Smooth muscle cell (in vitro differentiated cells): ENCODE measurements around the gene MVB12B. TPM values are rescaled to one million over a fixed set of nuclear protein-coding genes. Genes with fewer than 3 reads are reported as not detected.

ENCODE experiments used
- DNase-seq: peaks from one replicate; lab custom pipeline; 2025; ENCODE audit not compliant: unreplicated experiment; lab: John Stamatoyannopoulos, UW
- H2AFZ ChIP-seq: fragments of 200-600 bp; sonication (generic); 2 replicates; pipeline ENCODE4 v1.6.0; 2016; ENCODE audit warnings: antibody characterized with exemption, low read depth, mild to moderate bottlenecking
- H3F3A ChIP-seq: fragments of 200-600 bp; sonication (generic); 2 replicates; pipeline ENCODE4 v1.6.0; 2017; ENCODE audit warnings: antibody characterized with exemption, low read depth
- H3K27ac ChIP-seq: fragments of 200-600 bp; sonication (generic); 2 replicates; pipeline ENCODE4 v1.5.1; 2016; ENCODE audit warnings: low read depth, mild to moderate bottlenecking
- H3K27me3 ChIP-seq: fragments of 200-600 bp; sonication (generic); 2 replicates; pipeline ENCODE4 v1.6.1; 2016; ENCODE audit warnings: low read depth, mild to moderate bottlenecking
- H3K36me3 ChIP-seq: fragments of 200-600 bp; sonication (generic); 2 replicates; pipeline ENCODE4 v1.5.1; 2016; ENCODE audit warnings: low read depth
- H3K4me1 ChIP-seq: fragments of 200-600 bp; sonication (generic); 2 replicates; pipeline ENCODE4 v1.5.1; 2016; ENCODE audit warnings: low read depth
- H3K4me2 ChIP-seq: fragments of 200-600 bp; sonication (generic); 2 replicates; pipeline ENCODE4 v1.6.0; 2016; ENCODE audit warnings: mild to moderate bottlenecking
- H3K4me3 ChIP-seq: fragments of 200-600 bp; sonication (generic); 2 replicates; pipeline ENCODE4 v1.5.1; 2016; ENCODE audit warnings: mild to moderate bottlenecking
- H3K79me2 ChIP-seq: fragments of 200-600 bp; sonication (generic); 2 replicates; pipeline ENCODE4 v1.6.0; 2016; ENCODE audit warnings: low read depth, mild to moderate bottlenecking
- H3K9ac ChIP-seq: fragments of 200-600 bp; sonication (generic); 2 replicates; pipeline ENCODE4 v1.6.0; 2016; ENCODE audit warnings: low read depth
- H3K9me3 ChIP-seq: fragments of 200-600 bp; sonication (generic); replicated peaks from 2 replicates; pipeline ENCODE4 v1.5.1; 2016; ENCODE audit warnings: low read depth
- H4K20me1 ChIP-seq: fragments of 200-600 bp; sonication (generic); 2 replicates; pipeline ENCODE4 v1.6.0; 2016; ENCODE audit warnings: low read depth
- CTCF ChIP-seq: fragments of 200-600 bp; sonication (generic); IDR thresholded peaks from 2 replicates; pipeline ENCODE4 v1.5.1; 2017; ENCODE audit warnings: borderline replicate concordance, mild to moderate bottlenecking, antibody characterized with exemption; ENCODE audit not compliant: insufficient read depth, poor library complexity, severe bottlenecking
- WGBS: methylation state at CpG from one replicate; pipeline ENCODE4 v1.1.7; 2016; ENCODE audit warnings: low lambda C conversion rate; 5-methylcytosine and 5-hydroxymethylcytosine counted together
- polyA plus RNA-seq: library from polyadenylated mRNA; unstranded; fragments of >200 nt; fragmentation: Nextera tagmentation; extraction: Ambion mirVana; gene quantifications from 2 replicates; pipeline ENCODE4 v1.2.1, GENCODE V29; 2016
- total RNA-seq: library from RNA; depleted of rRNA; stranded (reverse); fragments of >200 nt; gene quantifications from 2 replicates; pipeline ENCODE4 v1.2.3, GENCODE V29; 2014

MVB12B gene
- total and polyA plus RNA-seq, 2 experiments from 2014 or later: 4.3 to 5.4 TPM

- Histone ChIP-seq H3K9me3 (no peaks in the 10 kb centered on the region), H3K36me3 (no peaks in the 10 kb centered on the region), H3F3A (peaks cover 4% of the 10 kb centered on the region), H3K4me1 (no peaks in the 10 kb centered on the region), H3K27me3 (no peaks in the 10 kb centered on the region), H3K4me2 (no peak overlapping the region), H3K4me3 (no peak overlapping the region), H3K27ac (no peak overlapping the region), H3K9ac (no peak overlapping the region), H3K79me2 (no peaks in the 10 kb centered on the region), H4K20me1 (no peaks in the 10 kb centered on the region), H2AFZ (no peak overlapping the region)
- DNase-seq: no peak
- no peak for TF ChIP-seq CTCF
- WGBS: 95% methylated on average over 6 of the region's 6 CpGs
Observed at GRCh38 chr9:126306071-126306647, 20.5 kb upstream of the MVB12B start.

GRCh38 chr9:126307322-126308061 lies 19.1 kb upstream of the MVB12B start:
- H2AFZ ChIP-seq: peak overlapping the region; percentile 63

GRCh38 chr9:126309427-126310189 lies 17.0 kb upstream of the MVB12B start:
- Histone ChIP-seq H3K36me3 (no peaks in the 10 kb centered on the region), H3F3A (peaks cover 4% of the 10 kb centered on the region), H3K4me2 (no peak overlapping the region), H3K27me3 (no peaks in the 10 kb centered on the region), H4K20me1 (no peaks in the 10 kb centered on the region), H3K79me2 (no peaks in the 10 kb centered on the region), H3K4me1 (no peaks in the 10 kb centered on the region), H3K4me3 (no peak overlapping the region), H3K9me3 (no peaks in the 10 kb centered on the region), H3K27ac (no peak overlapping the region), H2AFZ (no peak overlapping the region), H3K9ac (no peak overlapping the region)
- 78% methylated on average over 8 of the region's 8 CpGs for WGBS
- no peak for TF ChIP-seq CTCF
- no peak for DNase-seq

More at GRCh38 chr9:126307322-126308061, 19.1 kb upstream of the MVB12B start:
- DNase-seq: no peak
- H3F3A ChIP-seq: peaks cover 4% of the 10 kb centered on the region
- H3K9ac ChIP-seq: no peak overlapping the region
- H3K79me2 ChIP-seq: no peaks in the 10 kb centered on the region
- no peak for TF ChIP-seq CTCF
- H3K9me3 ChIP-seq: no peaks in the 10 kb centered on the region
- H3K36me3 ChIP-seq: no peaks in the 10 kb centered on the region
- H3K4me3 ChIP-seq: no peak overlapping the region
- peak overlapping the region; percentile 45 for H3K4me2 ChIP-seq
- no peaks in the 10 kb centered on the region for H3K4me1 ChIP-seq
- WGBS: 47% methylated on average over 15 of the region's 15 CpGs
- no peaks in the 10 kb centered on the region for H4K20me1 ChIP-seq
- H3K27ac ChIP-seq: no peak overlapping the region
- no peaks in the 10 kb centered on the region for H3K27me3 ChIP-seq
